Measurements from ENCODE around the gene TREX2.

Gene TREX2

GRCh38 chrX:153477364-153477857 is 31.6 kb upstream of the TREX2 start:
- Histone ChIP-seq H3K27ac (replicated peaks) (no peak overlapping the region), H3K4me3 (replicated peaks; ENCODE audit: insufficient read depth, low read length) (no peak overlapping the region), H3K27me3 (ENCODE audit: insufficient read depth, poor library complexity, severe bottlenecking) (no peaks in the 10 kb centered on the region)
- TF ChIP-seq GABPA (IDR thresholded peaks at IDR 0.05; ENCODE audit: low read depth) (no peak), SPI1 (IDR thresholded peaks at IDR 0.05; ENCODE audit: borderline replicate concordance, low read depth) (no peak), POLR2AphosphoS5 (IDR thresholded peaks at IDR 0.05; ENCODE audit: low read depth) (no peak)
- TF ChIP-seq, protein P1, sequence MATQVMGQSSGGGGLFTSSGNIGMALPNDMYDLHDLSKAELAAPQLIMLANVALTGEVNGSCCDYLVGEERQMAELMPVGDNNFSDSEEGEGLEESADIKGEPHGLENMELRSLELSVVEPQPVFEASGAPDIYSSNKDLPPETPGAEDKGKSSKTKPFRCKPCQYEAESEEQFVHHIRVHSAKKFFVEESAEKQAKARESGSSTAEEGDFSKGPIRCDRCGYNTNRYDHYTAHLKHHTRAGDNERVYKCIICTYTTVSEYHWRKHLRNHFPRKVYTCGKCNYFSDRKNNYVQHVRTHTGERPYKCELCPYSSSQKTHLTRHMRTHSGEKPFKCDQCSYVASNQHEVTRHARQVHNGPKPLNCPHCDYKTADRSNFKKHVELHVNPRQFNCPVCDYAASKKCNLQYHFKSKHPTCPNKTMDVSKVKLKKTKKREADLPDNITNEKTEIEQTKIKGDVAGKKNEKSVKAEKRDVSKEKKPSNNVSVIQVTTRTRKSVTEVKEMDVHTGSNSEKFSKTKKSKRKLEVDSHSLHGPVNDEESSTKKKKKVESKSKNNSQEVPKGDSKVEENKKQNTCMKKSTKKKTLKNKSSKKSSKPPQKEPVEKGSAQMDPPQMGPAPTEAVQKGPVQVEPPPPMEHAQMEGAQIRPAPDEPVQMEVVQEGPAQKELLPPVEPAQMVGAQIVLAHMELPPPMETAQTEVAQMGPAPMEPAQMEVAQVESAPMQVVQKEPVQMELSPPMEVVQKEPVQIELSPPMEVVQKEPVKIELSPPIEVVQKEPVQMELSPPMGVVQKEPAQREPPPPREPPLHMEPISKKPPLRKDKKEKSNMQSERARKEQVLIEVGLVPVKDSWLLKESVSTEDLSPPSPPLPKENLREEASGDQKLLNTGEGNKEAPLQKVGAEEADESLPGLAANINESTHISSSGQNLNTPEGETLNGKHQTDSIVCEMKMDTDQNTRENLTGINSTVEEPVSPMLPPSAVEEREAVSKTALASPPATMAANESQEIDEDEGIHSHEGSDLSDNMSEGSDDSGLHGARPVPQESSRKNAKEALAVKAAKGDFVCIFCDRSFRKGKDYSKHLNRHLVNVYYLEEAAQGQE (IDR thresholded peaks at IDR 0.05; ENCODE audit: insufficient replicate concordance, low read depth) = no peak
- TF ChIP-seq, protein P2, sequence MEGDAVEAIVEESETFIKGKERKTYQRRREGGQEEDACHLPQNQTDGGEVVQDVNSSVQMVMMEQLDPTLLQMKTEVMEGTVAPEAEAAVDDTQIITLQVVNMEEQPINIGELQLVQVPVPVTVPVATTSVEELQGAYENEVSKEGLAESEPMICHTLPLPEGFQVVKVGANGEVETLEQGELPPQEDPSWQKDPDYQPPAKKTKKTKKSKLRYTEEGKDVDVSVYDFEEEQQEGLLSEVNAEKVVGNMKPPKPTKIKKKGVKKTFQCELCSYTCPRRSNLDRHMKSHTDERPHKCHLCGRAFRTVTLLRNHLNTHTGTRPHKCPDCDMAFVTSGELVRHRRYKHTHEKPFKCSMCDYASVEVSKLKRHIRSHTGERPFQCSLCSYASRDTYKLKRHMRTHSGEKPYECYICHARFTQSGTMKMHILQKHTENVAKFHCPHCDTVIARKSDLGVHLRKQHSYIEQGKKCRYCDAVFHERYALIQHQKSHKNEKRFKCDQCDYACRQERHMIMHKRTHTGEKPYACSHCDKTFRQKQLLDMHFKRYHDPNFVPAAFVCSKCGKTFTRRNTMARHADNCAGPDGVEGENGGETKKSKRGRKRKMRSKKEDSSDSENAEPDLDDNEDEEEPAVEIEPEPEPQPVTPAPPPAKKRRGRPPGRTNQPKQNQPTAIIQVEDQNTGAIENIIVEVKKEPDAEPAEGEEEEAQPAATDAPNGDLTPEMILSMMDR (IDR thresholded peaks at IDR 0.05; ENCODE audit: insufficient read depth, low read length) = no peak
- DNase-seq (ENCODE audit: low read depth in 1 of 2, low spot score in 1 of 2) = no peak

DNA sequence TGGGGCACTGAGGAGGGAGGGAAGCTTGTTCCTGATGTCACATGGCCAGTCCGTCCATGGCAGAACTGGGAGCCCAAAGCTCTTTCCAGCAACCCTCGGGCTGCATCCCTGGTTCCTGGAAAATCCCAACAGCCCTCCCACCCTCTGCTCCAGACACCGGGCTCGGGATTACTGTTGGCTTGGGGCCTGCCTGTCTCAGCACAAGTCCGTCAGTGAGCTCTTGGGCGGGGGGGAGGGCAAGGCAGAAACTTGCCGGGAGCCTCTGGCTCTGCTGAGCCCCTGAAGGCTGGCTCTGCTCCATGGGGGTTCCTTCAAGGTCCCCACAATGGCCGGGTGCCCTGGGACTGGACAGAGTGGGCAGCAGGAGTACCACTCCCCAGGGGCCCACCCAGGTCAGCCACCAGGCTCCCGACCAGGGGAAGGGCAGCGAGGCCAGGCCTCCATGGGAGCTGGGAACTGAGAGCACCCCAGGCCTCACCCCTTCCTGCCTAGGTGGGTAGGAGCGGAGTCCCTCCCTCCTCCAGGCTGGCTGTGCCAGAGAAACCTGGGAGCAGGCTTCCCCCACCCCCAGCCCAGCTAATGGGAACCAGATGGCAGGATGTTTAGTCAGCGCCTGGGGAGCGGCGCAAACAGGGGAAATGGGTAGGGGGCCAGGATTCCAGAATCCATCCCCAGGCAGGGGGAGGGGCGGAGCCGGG is 31.0 kb upstream of the TREX2 start:
- Histone ChIP-seq H3K4me3 (replicated peaks; ENCODE audit: insufficient read depth, low read length) (no peak overlapping the region), H3K27ac (replicated peaks) (no peak overlapping the region), H3K27me3 (ENCODE audit: insufficient read depth, poor library complexity, severe bottlenecking) (no peaks in the 10 kb centered on the region)
- DNase-seq (ENCODE audit: low read depth in 1 of 2, low spot score in 1 of 2) = no peak
- TF ChIP-seq SPI1 (IDR thresholded peaks at IDR 0.05; ENCODE audit: borderline replicate concordance, low read depth) = no peak
- TF ChIP-seq, protein P2 (IDR thresholded peaks at IDR 0.05; ENCODE audit: insufficient read depth, low read length) = no peak
- TF ChIP-seq, protein P1 (IDR thresholded peaks at IDR 0.05; ENCODE audit: insufficient replicate concordance, low read depth) = no peak
- TF ChIP-seq POLR2AphosphoS5 (IDR thresholded peaks at IDR 0.05; ENCODE audit: low read depth) = no peak
- no peak for TF ChIP-seq GABPA (IDR thresholded peaks at IDR 0.05; ENCODE audit: low read depth)

GRCh38 chrX:153475751-153476281 is 30.0 kb upstream of the TREX2 start:
- H3K4me3 ChIP-seq (replicated peaks; ENCODE audit: insufficient read depth, low read length) = no peak overlapping the region
- TF ChIP-seq, protein P2 (IDR thresholded peaks at IDR 0.05; ENCODE audit: insufficient read depth, low read length) = no peak
- TF ChIP-seq, protein P1 (IDR thresholded peaks at IDR 0.05; ENCODE audit: insufficient replicate concordance, low read depth) = no peak
- no peak for TF ChIP-seq SPI1 (IDR thresholded peaks at IDR 0.05; ENCODE audit: borderline replicate concordance, low read depth)
- no peak for TF ChIP-seq POLR2AphosphoS5 (IDR thresholded peaks at IDR 0.05; ENCODE audit: low read depth)
- no peak for TF ChIP-seq GABPA (IDR thresholded peaks at IDR 0.05; ENCODE audit: low read depth)
- H3K27ac ChIP-seq (replicated peaks) = no peak overlapping the region
- DNase-seq (ENCODE audit: low read depth in 1 of 2, low spot score in 1 of 2) = no peak
- H3K27me3 ChIP-seq (ENCODE audit: insufficient read depth, poor library complexity, severe bottlenecking) = no peaks in the 10 kb centered on the region

All from HL-60 (cell line).